NCI-H2171 treated with DMSO at 0.1 percent for 48 hours (cell line): ENCODE results near the gene PRR5L.

Experiments
- DNase-seq: peaks from one replicate; lab custom pipeline; 2025; lab: John Stamatoyannopoulos, UW

Gene PRR5L

GRCh38 chr11:36295926-36296325 lies at the start of gene PRR5L:
Gene PRR5L, plus strand, starts transcription at chr11:36296288. Its CDS starts 104,834 bp downstream, at chr11:36401122.
- DNase-seq: no peak

GRCh38 chr11:36247493-36247892 lies 48.6 kb upstream of the PRR5L start:
- no peak for DNase-seq

DNA sequence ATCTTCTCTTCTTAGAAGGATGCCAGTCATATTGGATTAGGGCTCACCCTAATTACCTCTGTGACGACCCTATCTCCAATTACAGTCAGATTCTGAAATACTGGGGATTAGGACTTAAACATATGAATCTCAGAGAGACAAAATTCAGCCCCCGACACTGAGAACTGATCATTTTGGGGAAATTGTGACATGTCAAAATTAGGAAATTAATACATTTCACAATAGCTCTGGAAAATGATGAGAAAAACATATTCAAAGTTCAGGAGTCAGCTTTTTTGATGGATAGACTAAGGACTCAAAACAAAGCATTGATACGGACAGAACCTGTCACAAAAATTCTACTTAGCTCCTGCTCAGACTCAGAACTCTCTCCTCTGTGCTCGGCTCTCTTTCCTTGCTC lies 47.7 kb upstream of the PRR5L start:
- DNase-seq: no peak

GRCh38 chr11:36249246-36249645 lies 46.8 kb upstream of the PRR5L start:
- no peak for DNase-seq

DNA sequence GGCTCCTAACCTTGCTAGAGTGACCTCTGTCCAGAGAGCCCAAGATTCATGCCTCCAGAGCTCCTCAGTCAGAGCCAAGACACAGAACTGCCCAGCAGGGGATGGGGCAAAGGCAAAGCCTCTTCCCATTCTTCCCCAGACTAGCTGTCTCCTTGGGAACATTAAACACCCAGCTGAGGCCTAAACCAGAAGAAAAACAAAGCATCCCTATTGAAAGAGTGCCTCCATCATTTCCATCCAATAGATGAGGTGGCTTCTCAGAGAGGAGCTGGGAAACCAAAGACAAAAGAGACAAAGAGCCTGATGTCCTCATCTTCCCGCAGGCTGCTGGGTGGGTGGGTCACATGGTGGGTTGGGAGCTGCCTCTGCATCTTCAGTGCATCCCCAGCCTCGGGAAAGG lies 44.3 kb upstream of the PRR5L start:
- no peak for DNase-seq

GRCh38 chr11:36253238-36253637 lies 42.9 kb upstream of the PRR5L start:
- DNase-seq: peak; percentile 100

DNA sequence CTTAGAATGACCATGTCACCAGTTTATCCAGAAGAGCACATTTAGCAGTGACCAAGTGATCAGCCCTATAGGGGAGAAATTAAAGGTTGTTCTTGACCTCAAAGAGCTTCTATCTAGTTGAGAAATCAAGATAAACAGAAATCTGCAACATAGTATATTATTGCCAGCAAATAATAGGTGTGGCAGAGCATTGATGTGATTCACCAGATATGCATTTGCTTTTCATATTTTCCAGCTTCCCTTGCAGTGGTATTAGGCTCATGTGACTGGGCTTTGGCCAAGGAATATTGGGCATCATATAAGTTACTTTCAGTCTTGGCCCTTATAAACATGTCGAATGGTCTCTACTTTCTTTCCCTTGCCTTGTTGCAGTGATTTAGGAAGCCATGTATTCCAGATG lies 41.4 kb upstream of the PRR5L start:
- no peak for DNase-seq

GRCh38 chr11:36257351-36257750 lies 38.7 kb upstream of the PRR5L start:
- DNase-seq: peak; percentile 63

- peak; percentile 88 for DNase-seq
Observed at GRCh38 chr11:36258730-36259360, 37.2 kb upstream of the PRR5L start.

GRCh38 chr11:36261094-36261493 lies 35.0 kb upstream of the PRR5L start:
- DNase-seq: no peak

- DNase-seq: peak; percentile 89
Observed at GRCh38 chr11:36264011-36264972, 31.8 kb upstream of the PRR5L start.

DNA sequence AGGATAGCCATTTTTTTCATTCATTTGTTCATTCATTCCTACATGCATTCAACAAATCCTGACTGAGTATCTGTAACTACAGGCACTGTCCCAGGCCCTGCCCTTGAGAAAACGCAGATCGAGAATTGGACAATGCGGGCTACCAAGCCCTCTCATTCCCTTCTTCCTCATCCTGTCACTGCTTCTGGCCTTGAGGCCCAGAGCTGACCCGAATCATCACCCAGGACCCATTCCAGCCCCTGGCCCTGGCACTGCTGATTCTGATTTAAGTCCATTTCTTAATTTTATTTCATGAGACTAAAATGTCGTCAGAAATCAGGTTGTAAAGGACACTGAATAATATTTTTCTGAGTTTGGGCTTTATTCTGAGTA lies 31.1 kb upstream of the PRR5L start:
- no peak for DNase-seq

- DNase-seq: peak; percentile 88
Observed at GRCh38 chr11:36265793-36266628, 30.1 kb upstream of the PRR5L start.

GRCh38 chr11:36266767-36267166 lies 29.3 kb upstream of the PRR5L start:
- no peak for DNase-seq

GRCh38 chr11:36268337-36268985 lies 27.6 kb upstream of the PRR5L start:
- DNase-seq: no peak

DNA sequence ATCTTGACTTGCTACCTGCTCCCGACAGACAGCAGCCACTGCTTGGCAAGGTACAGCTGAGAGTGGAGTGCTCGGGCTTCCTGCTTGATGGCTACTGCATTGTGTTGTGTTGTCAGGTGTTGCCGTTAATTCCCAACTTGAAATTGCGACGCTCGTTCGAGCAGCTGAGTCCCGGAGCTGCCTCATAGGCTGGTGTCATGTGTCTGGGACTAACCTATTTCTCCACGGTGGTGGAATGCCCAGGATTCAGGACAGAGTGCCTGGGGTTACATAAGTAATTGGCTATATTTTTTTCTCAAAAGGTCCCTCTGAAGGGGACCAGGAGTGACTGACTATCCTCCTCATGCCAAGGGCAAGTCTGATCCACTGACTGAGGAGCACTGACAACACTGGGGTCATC lies 25.4 kb upstream of the PRR5L start:
- DNase-seq: no peak

- no peak for DNase-seq
Observed at GRCh38 chr11:36271794-36272407, 24.2 kb upstream of the PRR5L start.

DNA sequence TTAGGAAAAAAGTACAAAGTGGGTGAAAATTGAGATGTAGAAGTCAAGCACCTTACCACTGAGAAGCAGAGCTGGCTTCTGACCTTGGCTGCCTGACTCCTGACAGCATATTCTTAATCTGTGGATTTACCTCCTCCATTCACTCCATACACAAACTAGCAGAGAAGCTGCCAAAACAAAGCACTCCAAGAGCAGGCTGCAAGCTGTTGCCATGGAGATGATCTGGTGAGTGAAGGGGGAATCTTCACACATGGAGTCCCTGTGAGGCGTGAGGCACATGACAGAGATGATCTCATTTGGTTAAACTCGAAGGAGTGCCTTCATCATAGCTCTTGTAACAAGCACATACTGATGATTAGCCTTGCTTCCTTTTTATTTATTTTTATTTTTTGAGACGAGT lies 23.0 kb upstream of the PRR5L start:
- peak; percentile 85 for DNase-seq

GRCh38 chr11:36274414-36274813 lies 21.7 kb upstream of the PRR5L start:
- DNase-seq: no peak

DNA sequence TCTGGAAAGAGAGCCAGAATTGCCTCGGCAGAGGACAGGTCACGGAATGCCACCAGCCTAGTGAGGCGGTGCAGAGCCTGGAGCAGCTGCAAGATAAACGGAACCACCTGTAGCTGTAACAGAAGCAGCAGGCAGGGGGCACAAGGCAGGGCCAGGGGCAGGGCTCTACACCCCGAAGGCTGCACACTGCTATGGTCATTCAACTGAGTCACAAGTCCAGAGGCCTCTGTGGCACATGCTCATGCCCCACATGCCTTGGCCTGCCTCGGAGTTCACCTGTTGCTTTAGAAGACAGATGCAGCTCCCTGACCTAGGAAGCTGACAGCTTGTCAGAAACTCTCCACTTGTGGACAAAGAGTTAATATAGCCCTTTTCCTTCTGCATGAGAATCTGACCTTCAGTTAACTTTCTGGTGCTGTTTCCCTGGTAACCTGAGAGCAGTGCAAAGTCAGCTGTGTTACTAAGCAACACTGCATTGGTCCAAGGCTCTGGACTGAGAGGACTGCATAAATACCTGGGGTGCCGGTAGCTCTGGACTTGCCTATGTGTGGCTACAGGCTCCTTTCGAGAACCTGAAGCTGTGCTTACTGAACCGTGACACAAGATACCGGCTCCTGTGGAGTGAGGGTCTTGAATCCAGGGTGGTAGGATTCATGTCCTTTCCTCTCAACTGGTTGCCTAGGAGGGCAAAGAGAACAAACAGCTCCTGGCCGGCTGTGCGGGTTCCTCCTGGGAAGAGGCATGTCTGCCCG lies 17.4 kb upstream of the PRR5L start:
- DNase-seq: no peak

DNA sequence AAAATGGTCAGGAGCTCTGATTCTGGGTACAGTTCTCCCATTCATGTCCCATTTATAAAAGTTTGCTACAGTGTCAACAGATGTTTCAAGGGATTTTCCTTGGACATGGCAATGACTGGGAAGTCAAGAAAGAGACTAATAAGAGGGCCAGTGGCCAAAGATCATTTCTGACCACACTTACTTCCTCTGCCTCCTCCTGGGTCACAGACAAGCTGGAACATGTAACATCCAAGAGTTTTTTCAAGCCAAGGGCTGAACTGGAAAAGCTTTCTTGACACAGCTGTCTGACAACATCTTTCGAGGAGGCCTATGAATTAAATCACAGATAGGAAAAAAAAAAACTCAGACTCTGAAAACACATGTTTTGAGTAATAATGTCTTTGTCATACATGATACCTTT lies 15.6 kb upstream of the PRR5L start:
- no peak for DNase-seq
